Measurements from ENCODE around the gene SEZ6. TPM values are rescaled to one million over a fixed set of nuclear protein-coding genes. Genes with fewer than 3 reads are reported as not detected.

Gene SEZ6
- total and polyA plus RNA-seq, 10 of the 15 experiments (the other 5 are each of a cell fraction or from before 2014, with no cell fraction given): 0.05 to 0.87 (median 0.17) TPM; not detected in 4

- SMC1A ChIA-PET (ENCODE audit: uncharacterized antibody, unreplicated experiment): no interaction called here
- WGBS (ENCODE audit: insufficient coverage, insufficient replicate concordance, low lambda C conversion rate, missing lambda C conversion rate): 50% methylated on average over 15 of the region's 15 CpGs
- DNase-seq (ENCODE audit: low read depth, low spot score) (no peak), ATAC-seq (no peak), FAIRE-seq (no peak)
- no peak overlapping the region for H2AFZ ChIP-seq (ENCODE audit: control insufficient read depth, low read depth, low read length)
- POLR2A ChIA-PET: no interaction called here
- no TSS peak for BruUV-seq (replicated peaks)
- no peak overlapping the region for H3K27ac ChIP-seq (ENCODE audit: control insufficient read depth, insufficient read depth)
- no peak overlapping the region for H3K9ac ChIP-seq (ENCODE audit: control insufficient read depth, insufficient read depth, low read length)
- CTCF ChIA-PET: no interaction called here
- in situ Hi-C loops (cut with MboI) (no loop called here), intact Hi-C loops (cut with micrococcal nuclease; ENCODE audit: unreplicated experiment) (no loop called here)
- RAD21 ChIA-PET (ENCODE audit: unreplicated experiment): interaction anchor here (0.6 kb wide), 1 partner anchor 267 kb away, joined by 3 read pairs; no protein-coding TSS in a partner anchor
- TF ChIP-seq ESRRA (IDR thresholded peaks at IDR 0.05; ENCODE audit: low read length): no peak
- TF ChIP-seq RUNX3 (IDR thresholded peaks at IDR 0.05; ENCODE audit: low read length): no peak
- TF ChIP-seq CREB1 (IDR thresholded peaks at IDR 0.05; ENCODE audit: low read depth): no peak
- no peak for TF ChIP-seq ZNF274 (IDR thresholded peaks at IDR 0.05; ENCODE audit: insufficient read depth, insufficient read length)
- TF ChIP-seq FOXK2 (IDR thresholded peaks at IDR 0.05): no peak
- TF ChIP-seq JUND (IDR thresholded peaks at IDR 0.05; ENCODE audit: low read depth, low read length): no peak
- TF ChIP-seq SMAD5 (IDR thresholded peaks at IDR 0.05; ENCODE audit: low read depth): no peak
- TF ChIP-seq MEF2A (IDR thresholded peaks at IDR 0.05; ENCODE audit: insufficient read depth, low read depth, low read length): no peak
- no peak for TF ChIP-seq PAX5 (IDR thresholded peaks at IDR 0.05; ENCODE audit: borderline replicate concordance, low read depth, low read length)
- no peak for TF ChIP-seq CUX1 (IDR thresholded peaks at IDR 0.05; ENCODE audit: insufficient replicate concordance, low read depth, low read length)
- TF ChIP-seq ZNF622 (IDR thresholded peaks at IDR 0.05): no peak
- no peak for TF ChIP-seq ZNF24 (IDR thresholded peaks at IDR 0.05)
- H3K4me2 ChIP-seq (ENCODE audit: control insufficient read depth, insufficient read depth): no peak overlapping the region
- H4K20me1 ChIP-seq (ENCODE audit: control insufficient read depth, insufficient read depth): no peaks in the 10 kb centered on the region
- no peaks in the 10 kb centered on the region; the same call in 2 of the 3 replicates for H3K9me3 ChIP-seq (replicated peaks; ENCODE audit: control insufficient read depth, insufficient read depth, low read length)
- H3K4me3 ChIP-seq: no peak overlapping the region
- H3K36me3 ChIP-seq (ENCODE audit: control insufficient read depth in 2 of 2, insufficient read depth in 2 of 2, low read length in 1 of 2): no peaks in the 10 kb centered on the region
- no peaks in the 10 kb centered on the region for H3K27me3 ChIP-seq (replicated peaks in 1 of 2; ENCODE audit: control insufficient read depth in 2 of 2, insufficient read depth in 2 of 2, low read length in 1 of 2)
- H3K79me2 ChIP-seq (ENCODE audit: control insufficient read depth, insufficient read depth, low read length): no peaks in the 10 kb centered on the region
- peaks cover 13% of the 10 kb centered on the region for H3K4me1 ChIP-seq (ENCODE audit: control insufficient read depth, insufficient read depth, low read length)
Measured at GRCh38 chr17:28986714-28987655, 18.8 kb downstream of the SEZ6 start.

Data from GM12878 (cell line).